WTC11 (cell line): Measurements from ENCODE around the gene KDM4B. TPM values are rescaled to one million over a fixed set of nuclear protein-coding genes. Genes with fewer than 3 reads are reported as not detected.

Experiments
- ATAC-seq: fragments of 200-7000 bp; cut with Tn5 transposase; 2 replicates; pipeline ENCODE4 v1.10.0; 2021; ENCODE audit warnings: mild to moderate bottlenecking, moderate library complexity
- CTCF ChIA-PET: fragments of 300-600 bp; sonication (Branson Sonifier 250); formaldehyde crosslinking; loops from one replicate; lab custom pipeline; 2021; ENCODE audit warnings: antibody characterized with exemption; lab: Charles Lee
- POLR2A ChIA-PET: fragments of 350-600 bp; sonication (Branson Sonifier 250); formaldehyde crosslinking; loops from one replicate; lab custom pipeline; 2021; ENCODE audit warnings: antibody characterized with exemption; lab: Charles Lee
- DNase-seq: peaks from one replicate; pipeline ENCODE4 v3.0.0; 2021; ENCODE audit warnings: low spot score
- H3K27ac Mint-ChIP-seq: 2 replicates; pipeline ENCODE4 v1.8.0; 2021; ENCODE audit warnings: mixed read lengths
- H3K27me3 Mint-ChIP-seq: 2 replicates; pipeline ENCODE4 v1.8.0; 2021; ENCODE audit warnings: low read depth, mild to moderate bottlenecking, moderate library complexity, mixed read lengths
- H3K36me3 Mint-ChIP-seq: 2 replicates; pipeline ENCODE4 v1.8.0; 2021; ENCODE audit warnings: mixed read lengths
- H3K4me1 Mint-ChIP-seq: 2 replicates; pipeline ENCODE4 v1.8.0; 2022; ENCODE audit warnings: mixed read lengths
- H3K4me3 Mint-ChIP-seq: 2 replicates; pipeline ENCODE4 v1.8.0; 2021; ENCODE audit warnings: mild to moderate bottlenecking, moderate library complexity, mixed read lengths
- H3K9me3 Mint-ChIP-seq: 2 replicates; pipeline ENCODE4 v1.8.0; 2021; ENCODE audit warnings: mixed read lengths
- AFF4 ChIP-seq: sonication (generic); formaldehyde crosslinking; IDR thresholded peaks from 2 replicates; pipeline ENCODE4 v1.8.1; 2023; ENCODE audit warnings: mild to moderate bottlenecking, missing genetic modification reagents, borderline replicate concordance
- AR ChIP-seq: fragments of 250-450 bp; sonication (Bioruptor Pico); IDR thresholded peaks from 2 replicates; pipeline ENCODE4 v1.9.0; 2021; ENCODE audit warnings: mild to moderate bottlenecking
- CREM ChIP-seq: sonication (generic); formaldehyde crosslinking; IDR thresholded peaks from 2 replicates; pipeline ENCODE4 v1.8.1; 2022; ENCODE audit warnings: mild to moderate bottlenecking, missing genetic modification reagents, moderate library complexity
- ESRRA ChIP-seq: sonication (generic); formaldehyde crosslinking; IDR thresholded peaks from 2 replicates; pipeline ENCODE4 v1.8.1; 2022; ENCODE audit warnings: mild to moderate bottlenecking, missing genetic modification reagents, borderline replicate concordance
- GRHL2 ChIP-seq: fragments of 250-450 bp; sonication (Bioruptor Pico); IDR thresholded peaks from 2 replicates; pipeline ENCODE4 v1.8.0; 2022; ENCODE audit warnings: mild to moderate bottlenecking, moderate library complexity; ENCODE audit not compliant: insufficient replicate concordance, severe bottlenecking
- HMGA2 ChIP-seq: fragments of 250-450 bp; sonication (Bioruptor Pico); IDR thresholded peaks from 2 replicates; pipeline ENCODE4 v1.4.0; 2021; ENCODE audit warnings: mild to moderate bottlenecking, moderate library complexity
- IRF1 ChIP-seq: sonication (generic); formaldehyde crosslinking; IDR thresholded peaks from 2 replicates; pipeline ENCODE4 v1.8.0; 2023; ENCODE audit warnings: missing genetic modification reagents
- MLX ChIP-seq: sonication (generic); formaldehyde crosslinking; IDR thresholded peaks from 2 replicates; pipeline ENCODE4 v1.8.1; 2023; ENCODE audit warnings: mild to moderate bottlenecking, missing genetic modification reagents, moderate library complexity
- MXD4 ChIP-seq: fragments of 250-450 bp; sonication (Bioruptor Pico); IDR thresholded peaks from 2 replicates; pipeline ENCODE4 v1.8.0; 2021; ENCODE audit warnings: mild to moderate bottlenecking, moderate library complexity, borderline replicate concordance
- PRRX2 ChIP-seq: fragments of 250-450 bp; sonication (Bioruptor Pico); IDR thresholded peaks from 2 replicates; pipeline ENCODE4 v1.8.0; 2021; ENCODE audit warnings: mild to moderate bottlenecking
- SMAD4 ChIP-seq: sonication (generic); formaldehyde crosslinking; IDR thresholded peaks from 2 replicates; pipeline ENCODE4 v1.8.0; 2022; ENCODE audit warnings: mild to moderate bottlenecking, missing genetic modification reagents
- TEAD1 ChIP-seq: sonication (generic); formaldehyde crosslinking; IDR thresholded peaks from 2 replicates; pipeline ENCODE4 v1.8.0; 2022; ENCODE audit warnings: mild to moderate bottlenecking, missing genetic modification reagents
- USF1 ChIP-seq: sonication (generic); formaldehyde crosslinking; IDR thresholded peaks from 2 replicates; pipeline ENCODE4 v1.8.0; 2022; ENCODE audit warnings: mild to moderate bottlenecking, missing genetic modification reagents
- USF2 ChIP-seq: sonication (generic); formaldehyde crosslinking; IDR thresholded peaks from 2 replicates; pipeline ENCODE4 v1.8.1; 2023; ENCODE audit warnings: mild to moderate bottlenecking, missing genetic modification reagents, moderate library complexity
- ZBTB21 ChIP-seq: sonication (generic); formaldehyde crosslinking; IDR thresholded peaks from 2 replicates; pipeline ENCODE4 v1.8.1; 2023; ENCODE audit warnings: mild to moderate bottlenecking, missing genetic modification reagents, borderline replicate concordance
- ZSCAN18 ChIP-seq: fragments of 250-450 bp; sonication (Bioruptor Pico); IDR thresholded peaks from 2 replicates; pipeline ENCODE4 v2.1.2; 2022; ENCODE audit warnings: mild to moderate bottlenecking, moderate library complexity
- total RNA-seq: library from RNA; stranded (reverse); gene quantifications from 3 replicates; pipeline ENCODE4 v1.2.3, GENCODE V29; 2021

The KDM4B gene
- total RNA-seq, 1 experiment from 2014 or later, result 43.2 TPM

- H3K27me3 Mint-ChIP-seq, result no peaks in the 10 kb centered on the region
- H3K4me1 Mint-ChIP-seq, result peaks cover 1% of the 10 kb centered on the region
- peaks cover 28% of the 10 kb centered on the region for H3K36me3 Mint-ChIP-seq
- 0 out of 2 replicates have a peak, but pooled peaks have one; percentile 18 for TF ChIP-seq IRF1 (CRISPR knock-in tag)
- TF ChIP-seq USF2, result no peak
- no peak for TF ChIP-seq HMGA2 (CRISPR knock-in tag)
- ChIA-PET CTCF (interaction anchor here (1.0 to 1.1 kb wide), 2 partner anchors 34 to 89 kb away, joined by 3 to 4 read pairs; no protein-coding TSS in a partner anchor), POLR2A (no interaction called here)
- H3K4me3 Mint-ChIP-seq, result no peak overlapping the region
- no peak for DNase-seq
- H3K9me3 Mint-ChIP-seq, result peaks cover 17% of the 10 kb centered on the region
- ATAC-seq, result no peak
- 0 out of 2 replicates have a peak overlapping the region, but pooled peaks have one; percentile 57 for H3K27ac Mint-ChIP-seq
These were observed 96.0 kb downstream of the KDM4B start for GRCh38 chr19:5064896-5065295.

GRCh38 chr19:5065663-5066093 is 96.8 kb downstream of the KDM4B start:
- Mint-ChIP-seq H3K9me3 (peaks cover 17% of the 10 kb centered on the region), H3K27ac (no peak overlapping the region), H3K4me3 (no peak overlapping the region), H3K4me1 (peaks cover 9% of the 10 kb centered on the region), H3K27me3 (no peaks in the 10 kb centered on the region), H3K36me3 (peaks cover 28% of the 10 kb centered on the region)
- TF ChIP-seq CREM (CRISPR knock-in tag), result no peak
- DNase-seq, result no peak
- POLR2A ChIA-PET, result interaction anchor here (1.3 kb wide), 1 partner anchor 21 kb away, joined by 4 read pairs; no protein-coding TSS in a partner anchor
- CTCF ChIA-PET, result interaction anchor here (0.8 to 2.6 kb wide), 3 partner anchors 13 to 64 kb away, joined by 3 to 12 read pairs (median 3); no protein-coding TSS in a partner anchor
- ATAC-seq, result no peak

- peaks cover 13% of the 10 kb centered on the region for H3K9me3 Mint-ChIP-seq
- DNase-seq (no peak), ATAC-seq (no peak)
- CTCF ChIA-PET, result interaction anchor here (1.6 to 2.6 kb wide), 4 partner anchors 14 to 71 kb away, joined by 3 to 12 read pairs (median 10); no protein-coding TSS in a partner anchor
- TF ChIP-seq GRHL2 (CRISPR knock-in tag) (no peak), PRRX2 (CRISPR knock-in tag) (no peak), MXD4 (no peak), AR (CRISPR knock-in tag) (no peak), ZSCAN18 (CRISPR knock-in tag) (no peak), ZBTB21 (CRISPR knock-in tag) (no peak)
- peaks cover 11% of the 10 kb centered on the region for H3K4me1 Mint-ChIP-seq
- POLR2A ChIA-PET, result interaction anchor here (1.3 kb wide), 1 partner anchor 20 kb away, joined by 4 read pairs; no protein-coding TSS in a partner anchor
- peak overlapping the region; percentile 54 for H3K27ac Mint-ChIP-seq
- H3K27me3 Mint-ChIP-seq, result no peaks in the 10 kb centered on the region
- H3K4me3 Mint-ChIP-seq, result no peak overlapping the region
- H3K36me3 Mint-ChIP-seq, result peaks cover 21% of the 10 kb centered on the region
These were observed 97.9 kb downstream of the KDM4B start for GRCh38 chr19:5066768-5067167.

- Mint-ChIP-seq H3K27me3 (no peaks in the 10 kb centered on the region), H3K4me3 (no peak overlapping the region), H3K27ac (no peak overlapping the region), H3K4me1 (peaks cover 14% of the 10 kb centered on the region), H3K9me3 (peaks cover 7% of the 10 kb centered on the region), H3K36me3 (peaks cover 11% of the 10 kb centered on the region)
- ATAC-seq (no peak), DNase-seq (no peak)
- ChIA-PET CTCF (interaction anchor here (0.8 to 2.6 kb wide), 6 partner anchors 15 to 70 kb away, joined by 3 to 12 read pairs (median 8); no protein-coding TSS in a partner anchor), POLR2A (no interaction called here)
- TF ChIP-seq MLX (CRISPR knock-in tag) (no peak), SMAD4 (CRISPR knock-in tag) (no peak), USF1 (no peak), TEAD1 (CRISPR knock-in tag) (no peak), ESRRA (CRISPR knock-in tag) (no peak), AFF4 (no peak), ZBTB21 (CRISPR knock-in tag) (no peak)
These were observed 98.8 kb downstream of the KDM4B start for GRCh38 chr19:5067678-5068077.
